Mucosa of stomach (tissue), 1 donor: Measurements from ENCODE around the gene UGP2.
A peak's percentile ranks its signal among the peaks of the same experiment; 100 is the strongest.
"Not testable (repeated sequence)": the region's sequence is repeated elsewhere in the genome, so short reads cannot be mapped to it uniquely, and the experiment has no call there.

ENCODE experiments used
- H3K27me3 ChIP-seq: one replicate; pipeline ENCODE4 v1.7.0; 2013; ENCODE audit warnings: mild to moderate bottlenecking, low read length; ENCODE audit not compliant: control insufficient read depth, insufficient read depth
- H3K36me3 ChIP-seq: one replicate; pipeline ENCODE4 v1.7.0; 2013; ENCODE audit warnings: low read length; ENCODE audit not compliant: control insufficient read depth, insufficient read depth
- H3K4me1 ChIP-seq: one replicate; pipeline ENCODE4 v1.7.0; 2013; ENCODE audit warnings: mild to moderate bottlenecking, low read length; ENCODE audit not compliant: control insufficient read depth, insufficient read depth
- H3K4me3 ChIP-seq: one replicate; pipeline ENCODE4 v1.7.0; 2013; ENCODE audit warnings: low read length
- H3K9ac ChIP-seq: one replicate; pipeline ENCODE4 v1.7.0; 2013; ENCODE audit warnings: mild to moderate bottlenecking, low read length, moderate library complexity
- H3K9me3 ChIP-seq: one replicate; pipeline ENCODE4 v1.7.0; 2013; ENCODE audit warnings: mild to moderate bottlenecking, low read length, moderate library complexity; ENCODE audit not compliant: control insufficient read depth
- donor health status: Pancreatic carcinoma.

The UGP2 gene

DNA sequence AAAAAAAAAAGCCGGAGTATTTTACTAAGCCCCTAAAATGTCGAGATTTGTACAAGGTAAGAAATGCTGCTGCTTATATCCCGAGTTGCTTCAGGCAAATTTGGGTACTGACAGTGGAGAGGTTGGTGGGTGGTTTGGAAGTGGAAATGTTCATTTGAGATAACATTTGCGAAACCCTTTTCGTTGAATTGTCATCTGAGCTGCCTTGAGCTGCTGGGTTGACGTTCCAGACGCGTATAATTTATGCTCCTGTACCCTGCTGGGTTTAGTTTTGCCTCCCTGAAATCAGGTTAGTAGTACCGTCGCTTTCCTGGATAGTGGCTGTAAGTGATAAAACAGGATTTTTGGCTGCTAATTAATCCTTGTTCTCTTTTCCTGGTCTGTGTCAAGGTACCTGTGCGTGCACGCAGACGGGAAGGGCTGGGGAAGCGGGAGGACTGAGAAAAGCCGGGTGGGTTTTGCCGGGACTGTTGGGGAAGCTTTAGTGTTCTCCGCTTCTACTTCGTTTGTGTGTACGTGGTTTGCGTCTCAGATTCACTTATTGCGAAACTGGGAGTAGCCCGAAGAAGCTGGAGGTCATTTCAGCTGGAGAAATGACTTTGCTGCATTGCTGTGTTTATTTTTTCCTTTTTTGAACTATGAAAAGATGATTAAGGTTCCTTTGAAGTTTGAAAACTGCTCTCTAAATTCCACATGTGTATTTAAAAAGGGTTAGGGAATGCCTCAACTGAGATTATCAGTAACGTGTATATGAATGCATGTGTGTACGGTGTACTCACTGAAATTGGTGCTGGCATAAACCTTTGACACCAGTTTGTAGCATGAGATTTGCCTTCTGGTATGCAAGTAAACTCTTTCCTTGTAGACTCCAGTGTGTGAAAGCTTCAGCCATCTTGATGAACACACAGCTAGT lies 709 bp downstream of the UGP2 start:
- peaks cover 10% of the 10 kb centered on the region for H3K4me1 ChIP-seq
- no peaks in the 10 kb centered on the region for H3K9me3 ChIP-seq
- H3K4me3 ChIP-seq, result peak overlapping the region; percentile 86
- H3K27me3 ChIP-seq, result no peaks in the 10 kb centered on the region
- H3K36me3 ChIP-seq, result no peaks in the 10 kb centered on the region
- peak overlapping the region; percentile 95 for H3K9ac ChIP-seq

DNA sequence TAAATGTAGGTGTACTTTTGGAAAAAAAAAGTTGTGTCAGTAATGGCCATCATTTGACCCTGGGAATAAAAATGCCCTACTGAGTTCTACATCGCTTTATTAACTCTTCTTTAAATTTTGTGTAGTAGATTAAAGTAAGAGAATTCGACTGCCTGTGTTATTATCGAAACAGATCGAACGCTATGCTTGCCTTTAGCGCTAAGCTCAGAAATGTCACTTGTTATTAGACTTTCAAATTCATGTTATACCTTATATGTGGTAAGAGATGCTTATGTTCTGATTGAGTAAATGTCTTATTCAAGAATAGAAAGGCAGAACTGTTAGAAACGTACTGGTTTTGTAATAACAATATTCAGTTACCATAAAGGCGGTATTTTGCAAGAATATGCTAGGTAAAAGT lies 1.4 kb downstream of the UGP2 start:
- Histone ChIP-seq H3K27me3 (no peaks in the 10 kb centered on the region), H3K4me3 (peak overlapping the region; percentile 86), H3K9ac (peak overlapping the region; percentile 95), H3K4me1 (peaks cover 10% of the 10 kb centered on the region), H3K36me3 (no peaks in the 10 kb centered on the region), H3K9me3 (no peaks in the 10 kb centered on the region)

DNA sequence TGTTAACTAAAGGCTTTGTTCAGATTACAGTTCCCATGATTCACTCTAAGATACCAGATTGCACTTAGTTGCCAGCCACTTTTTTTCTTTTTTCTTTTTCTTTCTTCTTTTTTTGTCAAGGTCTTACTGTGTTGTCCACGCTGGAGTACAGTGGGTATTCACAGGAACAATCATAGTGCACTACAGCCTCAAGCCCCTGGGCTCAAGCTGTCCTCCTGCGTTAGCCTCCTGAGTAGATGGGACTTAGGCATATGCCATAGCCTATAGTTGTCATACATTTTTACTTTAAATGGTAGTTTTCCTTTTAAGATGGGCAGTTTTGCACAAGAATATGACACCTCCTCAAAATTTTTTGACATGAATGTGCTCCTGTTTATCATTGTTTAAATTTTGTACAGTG lies 2.1 kb downstream of the UGP2 start:
- no peaks in the 10 kb centered on the region for H3K36me3 ChIP-seq
- H3K9me3 ChIP-seq, result no peaks in the 10 kb centered on the region
- no peaks in the 10 kb centered on the region for H3K27me3 ChIP-seq
- H3K9ac ChIP-seq, result no peak overlapping the region
- H3K4me3 ChIP-seq, result no peak overlapping the region
- H3K4me1 ChIP-seq, result peaks cover 10% of the 10 kb centered on the region

DNA sequence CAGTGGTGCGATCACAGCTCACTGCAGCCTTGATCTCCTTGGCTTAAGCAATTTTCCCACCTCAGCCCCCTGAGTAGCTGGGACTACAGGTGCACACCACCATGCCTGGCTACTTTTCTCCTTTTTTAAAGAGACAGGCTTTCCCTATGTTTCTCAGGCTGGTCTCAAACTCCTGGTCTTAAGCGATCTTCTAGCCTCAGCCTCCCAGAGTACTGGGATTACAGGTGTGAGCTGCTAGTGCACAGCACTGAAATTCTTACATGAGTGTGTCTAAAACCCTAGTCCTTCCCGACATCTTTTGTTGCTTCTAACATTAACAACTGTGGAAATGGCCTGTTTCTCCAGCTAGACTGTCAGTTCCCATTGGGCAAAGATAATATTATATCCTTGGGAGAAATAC lies 2.9 kb downstream of the UGP2 start:
- Histone ChIP-seq H3K9me3 (no peaks in the 10 kb centered on the region), H3K9ac (no peak overlapping the region), H3K4me3 (no peak overlapping the region), H3K36me3 (no peaks in the 10 kb centered on the region), H3K4me1 (peaks cover 17% of the 10 kb centered on the region), H3K27me3 (no peaks in the 10 kb centered on the region)

DNA sequence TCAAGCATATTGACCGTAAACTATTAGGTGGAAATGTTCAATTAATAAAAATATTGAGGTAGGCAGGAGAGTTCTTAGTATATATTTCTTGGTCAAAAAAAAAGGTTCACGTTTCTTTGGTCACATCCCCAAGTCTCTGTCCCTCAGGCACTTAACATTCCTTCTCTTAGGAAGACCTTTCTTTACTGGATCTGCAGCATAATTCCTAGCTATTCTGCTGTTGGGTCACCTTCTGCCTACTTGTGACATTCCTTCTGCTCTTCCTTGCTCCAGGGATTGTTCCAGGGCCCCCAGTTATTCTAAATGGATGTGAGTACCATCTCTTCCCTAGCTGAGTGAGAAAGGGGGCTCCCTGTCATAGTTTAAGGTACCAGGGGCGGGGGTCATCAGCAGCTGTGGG lies 4.2 kb downstream of the UGP2 start:
- Histone ChIP-seq H3K4me1 (peaks cover 14% of the 10 kb centered on the region), H3K36me3 (no peaks in the 10 kb centered on the region), H3K4me3 (no peak overlapping the region), H3K27me3 (no peaks in the 10 kb centered on the region), H3K9me3 (no peaks in the 10 kb centered on the region), H3K9ac (no peak overlapping the region)

DNA sequence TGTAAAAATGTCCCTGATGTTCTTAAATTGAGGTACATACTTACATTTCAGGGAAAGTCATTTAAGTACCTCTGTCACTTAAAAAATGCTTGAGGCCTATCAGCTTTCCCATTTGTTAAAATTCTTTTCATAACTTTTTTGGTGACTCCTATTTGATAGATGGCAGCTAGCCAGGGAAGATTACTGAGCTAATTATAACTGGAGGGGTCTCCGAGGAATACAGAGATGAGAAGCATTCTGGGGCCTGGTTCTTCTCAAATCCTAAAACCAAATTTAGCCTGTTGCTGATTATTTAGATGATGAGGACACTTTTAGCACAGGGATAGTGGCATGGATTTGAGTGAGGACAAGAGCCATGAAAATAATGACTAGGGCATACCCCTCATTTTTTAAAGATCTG lies 4.8 kb downstream of the UGP2 start:
- H3K36me3 ChIP-seq, result no peaks in the 10 kb centered on the region
- no peak overlapping the region for H3K9ac ChIP-seq
- no peaks in the 10 kb centered on the region for H3K9me3 ChIP-seq
- peaks cover 17% of the 10 kb centered on the region for H3K4me1 ChIP-seq
- no peaks in the 10 kb centered on the region for H3K27me3 ChIP-seq
- H3K4me3 ChIP-seq, result no peak overlapping the region

DNA sequence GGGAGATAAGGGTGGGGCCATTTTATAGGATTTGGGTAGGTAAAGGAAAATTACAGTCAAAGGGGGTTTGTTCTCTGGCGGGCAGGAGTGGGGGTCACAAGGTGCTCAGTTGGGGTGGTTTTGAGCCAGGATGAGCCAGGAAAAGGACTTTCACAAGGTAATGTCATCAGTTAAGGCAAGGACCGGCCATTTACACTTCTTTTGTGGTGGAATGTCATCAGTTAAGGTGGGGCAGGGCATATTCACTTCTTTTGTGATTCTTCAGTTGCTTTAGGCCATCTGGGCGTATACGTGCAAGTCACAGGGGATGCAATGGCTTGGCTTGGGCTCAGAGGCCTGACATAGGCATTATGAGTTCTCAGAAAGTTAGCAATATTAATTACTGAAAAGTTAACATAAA lies 5.9 kb downstream of the UGP2 start:
- not testable (repeated sequence) for H3K27me3 ChIP-seq, H3K4me3 ChIP-seq, H3K36me3 ChIP-seq, H3K9ac ChIP-seq, H3K9me3 ChIP-seq
- peaks cover 28% of the 10 kb centered on the region for H3K4me1 ChIP-seq

DNA sequence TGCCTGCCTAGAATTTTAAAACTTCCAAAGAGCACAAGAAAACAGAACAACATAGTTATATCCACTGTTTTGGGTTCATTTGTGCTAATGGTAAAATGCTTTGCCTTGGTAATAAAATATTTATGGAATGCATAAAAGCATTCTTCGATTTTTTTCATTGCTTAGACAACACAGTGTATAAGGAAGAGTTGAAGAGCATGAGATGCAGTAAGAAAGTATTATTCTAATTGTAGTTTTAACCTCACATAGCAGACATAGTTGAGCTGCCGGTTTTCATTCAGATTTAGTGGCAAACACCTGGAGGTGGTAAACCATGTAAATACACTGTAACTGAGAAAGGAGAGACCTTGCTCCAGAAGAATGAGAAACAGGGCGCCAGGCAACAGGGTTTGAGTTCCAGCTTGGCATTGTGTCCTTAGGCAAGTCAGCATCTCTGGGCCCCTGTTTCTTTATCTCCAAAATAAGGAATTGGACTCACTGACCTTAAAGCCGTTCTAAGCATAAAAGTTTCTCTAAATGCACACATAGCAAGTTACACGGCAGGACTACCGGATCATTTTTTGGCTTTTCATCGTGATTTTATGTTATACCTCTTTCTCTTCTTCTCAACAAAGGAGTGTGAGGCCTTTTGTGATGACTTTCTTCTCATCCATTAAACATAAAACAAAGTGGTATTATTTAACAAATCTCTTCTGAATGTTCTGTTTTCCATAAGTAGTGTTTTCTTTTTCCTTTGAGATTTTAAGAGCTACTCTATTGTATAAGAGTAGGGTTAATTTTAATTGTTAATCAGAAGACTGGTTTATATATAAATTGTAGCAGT lies 7.9 kb downstream of the UGP2 start:
- no peak overlapping the region for H3K9ac ChIP-seq
- no peaks in the 10 kb centered on the region for H3K9me3 ChIP-seq
- H3K4me3 ChIP-seq, result no peak overlapping the region
- no peaks in the 10 kb centered on the region for H3K27me3 ChIP-seq
- peaks cover 30% of the 10 kb centered on the region for H3K4me1 ChIP-seq
- no peaks in the 10 kb centered on the region for H3K36me3 ChIP-seq

DNA sequence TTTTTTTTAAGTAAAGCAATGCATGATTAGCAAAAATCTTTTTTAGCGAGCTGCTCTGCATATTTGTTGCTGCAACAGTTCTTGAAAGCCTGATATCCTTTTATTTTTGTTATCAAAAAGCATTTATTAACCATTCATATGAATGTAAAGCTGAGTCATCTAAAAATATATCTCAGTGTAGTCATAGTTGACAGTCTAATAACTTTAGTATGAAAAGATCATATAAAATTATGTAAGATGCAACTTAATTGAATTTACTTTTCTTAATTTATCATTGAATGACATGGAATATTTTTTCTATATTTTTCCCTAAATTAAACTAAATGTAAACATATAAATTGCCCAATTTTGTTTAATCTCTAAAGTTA lies 8.5 kb downstream of the UGP2 start:
- Histone ChIP-seq H3K4me3 (no peak overlapping the region), H3K9me3 (no peaks in the 10 kb centered on the region), H3K4me1 (peaks cover 30% of the 10 kb centered on the region), H3K9ac (no peak overlapping the region), H3K27me3 (no peaks in the 10 kb centered on the region), H3K36me3 (no peaks in the 10 kb centered on the region)

DNA sequence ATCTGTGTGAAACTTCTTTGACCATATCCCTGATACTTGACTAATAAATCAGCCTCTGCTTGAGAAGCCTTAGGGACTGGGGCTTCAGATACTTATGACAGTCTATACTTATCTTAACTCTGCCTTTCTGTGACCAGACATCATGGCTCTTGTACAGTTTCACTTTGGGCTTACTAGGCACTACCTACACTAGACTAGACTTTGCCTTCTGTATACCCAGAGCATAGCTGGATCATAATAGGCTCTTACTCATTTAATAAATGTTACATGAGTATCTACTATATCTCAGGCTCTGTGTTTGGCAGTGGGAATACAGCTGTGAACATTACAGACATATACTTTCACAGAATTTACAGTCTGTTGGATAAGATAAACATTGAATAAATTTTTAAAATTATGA lies 9.0 kb downstream of the UGP2 start:
- H3K4me3 ChIP-seq, result no peak overlapping the region
- no peaks in the 10 kb centered on the region for H3K27me3 ChIP-seq
- H3K9ac ChIP-seq, result no peak overlapping the region
- no peaks in the 10 kb centered on the region for H3K36me3 ChIP-seq
- peaks cover 30% of the 10 kb centered on the region for H3K4me1 ChIP-seq
- no peaks in the 10 kb centered on the region for H3K9me3 ChIP-seq

DNA sequence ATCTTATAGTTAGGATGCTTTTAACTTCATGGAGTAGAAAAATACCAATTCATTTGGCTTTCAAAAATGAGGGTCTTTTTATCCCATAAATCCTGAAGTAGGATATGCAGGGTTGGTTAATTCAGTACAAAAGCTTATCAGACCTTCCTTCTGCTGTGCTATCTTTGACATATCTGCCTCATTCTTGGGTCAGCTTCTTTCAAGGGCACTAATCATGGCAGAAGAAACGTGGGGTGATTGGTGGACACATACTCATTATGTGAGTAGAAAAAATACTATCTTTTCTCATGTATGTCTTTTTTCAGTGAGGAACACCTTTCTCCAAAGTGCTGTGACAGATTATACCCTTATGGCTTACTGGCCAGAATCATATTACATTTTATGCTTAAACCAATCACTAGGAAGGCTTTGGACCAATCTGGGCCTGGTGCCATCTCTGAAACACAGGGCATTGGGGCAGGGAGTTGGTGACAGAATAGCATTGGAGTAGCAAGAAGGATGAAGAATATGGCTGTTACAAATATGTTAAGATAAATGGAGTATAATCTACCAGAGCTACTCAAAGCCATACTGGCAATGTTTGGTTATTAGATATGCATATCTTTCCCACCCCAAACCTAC lies 10.1 kb downstream of the UGP2 start:
- Histone ChIP-seq H3K4me3 (no peak overlapping the region), H3K27me3 (no peaks in the 10 kb centered on the region), H3K9ac (no peak overlapping the region), H3K36me3 (no peaks in the 10 kb centered on the region), H3K4me1 (peaks cover 30% of the 10 kb centered on the region), H3K9me3 (no peaks in the 10 kb centered on the region)
